Endodermal cell (in vitro differentiated cells): ENCODE data around the gene ETV6. TPM values are rescaled to one million over a fixed set of nuclear protein-coding genes. Genes with fewer than 3 reads are reported as not detected.

Source experiments
- DNase-seq: peaks from one replicate; pipeline ENCODE4 v3.0.0-alpha.2; 2017
- H3K27ac ChIP-seq: 2 replicates; pipeline ENCODE4 v1.5.1; 2013; ENCODE audit warnings: mild to moderate bottlenecking, low read depth, low read length, moderate library complexity
- H3K27me3 ChIP-seq: 2 replicates; pipeline ENCODE4 v1.6.1; 2013; ENCODE audit warnings: mild to moderate bottlenecking, low read length, moderate library complexity; ENCODE audit not compliant: insufficient read depth, control insufficient read depth, poor library complexity, severe bottlenecking
- H3K36me3 ChIP-seq: 2 replicates; pipeline ENCODE4 v1.7.0; 2013; ENCODE audit warnings: mild to moderate bottlenecking, low read length, moderate library complexity; ENCODE audit not compliant: control insufficient read depth, insufficient read depth
- H3K4me1 ChIP-seq: one replicate; pipeline ENCODE4 v1.7.0; 2013; ENCODE audit warnings: low read length; ENCODE audit not compliant: control insufficient read depth, insufficient read depth
- H3K4me3 ChIP-seq: 2 replicates; pipeline ENCODE4 v1.5.1; 2013; ENCODE audit warnings: mild to moderate bottlenecking, low read length, moderate library complexity
- H3K9ac ChIP-seq: 2 replicates; pipeline ENCODE4 v1.6.1; 2013; ENCODE audit warnings: mild to moderate bottlenecking, low read length, moderate library complexity; ENCODE audit not compliant: poor library complexity, severe bottlenecking; ENCODE audit errors: extremely low read depth
- H3K9me3 ChIP-seq: 2 replicates; pipeline ENCODE4 v1.6.1; 2013; ENCODE audit warnings: mild to moderate bottlenecking, low read length, moderate library complexity; ENCODE audit not compliant: control insufficient read depth
- H3K27ac Mint-ChIP-seq: 2 replicates; pipeline ENCODE4 v1.8.0; 2020; ENCODE audit warnings: mixed read lengths
- H3K27me3 Mint-ChIP-seq: 2 replicates; pipeline ENCODE4 v1.8.0; 2021; ENCODE audit warnings: mild to moderate bottlenecking, mixed read lengths; ENCODE audit not compliant: insufficient read depth
- H3K36me3 Mint-ChIP-seq: 2 replicates; pipeline ENCODE4 v1.8.0; 2020; ENCODE audit warnings: low read depth, mixed read lengths
- H3K4me1 Mint-ChIP-seq: 2 replicates; pipeline ENCODE4 v1.8.0; 2020; ENCODE audit warnings: mixed read lengths
- H3K4me3 Mint-ChIP-seq: 2 replicates; pipeline ENCODE4 v1.8.0; 2020; ENCODE audit warnings: mild to moderate bottlenecking, moderate library complexity, mixed read lengths
- H3K9me3 Mint-ChIP-seq: 2 replicates; pipeline ENCODE4 v1.8.0; 2020; ENCODE audit warnings: mild to moderate bottlenecking, mixed read lengths
- WGBS, 2 experiments: methylation state at CpG; one replicate each; pipeline versions ENCODE4 v1.1.5 to v1.1.7; 2013; ENCODE audit warnings: missing lambda C conversion rate in 2 of 2, mixed read lengths in 1 of 2; ENCODE audit not compliant: insufficient coverage in 1 of 2, insufficient read length in 1 of 2; 5-methylcytosine and 5-hydroxymethylcytosine counted together
- total RNA-seq, 2 donors: library from RNA; stranded (reverse); fragmentation: NEBNext Ultra II Directional in 1 of 2; extraction: Animal tissue kit (Norgen Biotek cat#: 25700) in 1 of 2; gene quantifications; 2 replicates in 1 of 2; 3 replicates in 1 of 2; pipeline ENCODE4 v1.2.1, GENCODE V29; 2021
- TF ChIP-seq, protein P1 (sequence below): fragments of 200-600 bp; sonication (generic); conservative IDR thresholded peaks from 2 replicates; pipeline ENCODE4 v1.5.0; 2021; ENCODE audit warnings: antibody characterized with exemption, mild to moderate bottlenecking

Gene ETV6
- total RNA-seq, 2 donors from 2014 or later = 9.3 to 22.1 TPM

DNA sequence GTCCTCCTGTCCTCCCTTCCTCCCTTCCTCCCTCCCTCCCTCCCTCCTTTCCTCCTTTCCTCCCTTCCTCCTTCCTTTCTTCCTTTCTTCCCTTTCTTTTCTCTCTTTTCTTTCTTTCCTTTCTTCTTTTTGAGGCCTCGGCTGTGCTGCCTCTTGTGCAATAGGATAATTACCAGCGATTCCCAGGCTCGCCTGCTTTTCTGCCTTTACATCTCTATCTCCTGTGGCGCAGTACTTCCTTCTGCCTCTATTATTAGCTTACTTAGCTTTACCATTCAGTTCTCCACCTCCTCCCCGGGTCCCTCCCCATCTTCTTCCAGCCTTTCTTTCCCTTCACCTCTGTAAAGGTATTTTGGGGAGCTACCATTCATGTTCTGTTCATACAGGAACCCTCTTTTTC, 19.9 kb downstream of the ETV6 start:
- no peak overlapping the region for H3K27ac ChIP-seq
- TF ChIP-seq, protein P1, sequence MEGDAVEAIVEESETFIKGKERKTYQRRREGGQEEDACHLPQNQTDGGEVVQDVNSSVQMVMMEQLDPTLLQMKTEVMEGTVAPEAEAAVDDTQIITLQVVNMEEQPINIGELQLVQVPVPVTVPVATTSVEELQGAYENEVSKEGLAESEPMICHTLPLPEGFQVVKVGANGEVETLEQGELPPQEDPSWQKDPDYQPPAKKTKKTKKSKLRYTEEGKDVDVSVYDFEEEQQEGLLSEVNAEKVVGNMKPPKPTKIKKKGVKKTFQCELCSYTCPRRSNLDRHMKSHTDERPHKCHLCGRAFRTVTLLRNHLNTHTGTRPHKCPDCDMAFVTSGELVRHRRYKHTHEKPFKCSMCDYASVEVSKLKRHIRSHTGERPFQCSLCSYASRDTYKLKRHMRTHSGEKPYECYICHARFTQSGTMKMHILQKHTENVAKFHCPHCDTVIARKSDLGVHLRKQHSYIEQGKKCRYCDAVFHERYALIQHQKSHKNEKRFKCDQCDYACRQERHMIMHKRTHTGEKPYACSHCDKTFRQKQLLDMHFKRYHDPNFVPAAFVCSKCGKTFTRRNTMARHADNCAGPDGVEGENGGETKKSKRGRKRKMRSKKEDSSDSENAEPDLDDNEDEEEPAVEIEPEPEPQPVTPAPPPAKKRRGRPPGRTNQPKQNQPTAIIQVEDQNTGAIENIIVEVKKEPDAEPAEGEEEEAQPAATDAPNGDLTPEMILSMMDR = peak; percentile 33
- Mint-ChIP-seq H3K4me3 (no peak overlapping the region), H3K27ac (no peak overlapping the region), H3K36me3 (peaks cover 5% of the 10 kb centered on the region), H3K27me3 (peaks cover 4% of the 10 kb centered on the region), H3K4me1 (peaks cover 40% of the 10 kb centered on the region), H3K9me3 (no peaks in the 10 kb centered on the region)
- H3K9ac ChIP-seq = no peak overlapping the region
- no peak overlapping the region for H3K4me3 ChIP-seq
- WGBS, 2 experiments = 85 to 87% methylated on average over 4 to 5 of the region's 5 CpGs
- no peaks in the 10 kb centered on the region for H3K36me3 ChIP-seq
- no peaks in the 10 kb centered on the region for H3K9me3 ChIP-seq
- peak; percentile 45 for DNase-seq
- peaks cover 4% of the 10 kb centered on the region for H3K27me3 ChIP-seq
- no peaks in the 10 kb centered on the region for H3K4me1 ChIP-seq

DNA sequence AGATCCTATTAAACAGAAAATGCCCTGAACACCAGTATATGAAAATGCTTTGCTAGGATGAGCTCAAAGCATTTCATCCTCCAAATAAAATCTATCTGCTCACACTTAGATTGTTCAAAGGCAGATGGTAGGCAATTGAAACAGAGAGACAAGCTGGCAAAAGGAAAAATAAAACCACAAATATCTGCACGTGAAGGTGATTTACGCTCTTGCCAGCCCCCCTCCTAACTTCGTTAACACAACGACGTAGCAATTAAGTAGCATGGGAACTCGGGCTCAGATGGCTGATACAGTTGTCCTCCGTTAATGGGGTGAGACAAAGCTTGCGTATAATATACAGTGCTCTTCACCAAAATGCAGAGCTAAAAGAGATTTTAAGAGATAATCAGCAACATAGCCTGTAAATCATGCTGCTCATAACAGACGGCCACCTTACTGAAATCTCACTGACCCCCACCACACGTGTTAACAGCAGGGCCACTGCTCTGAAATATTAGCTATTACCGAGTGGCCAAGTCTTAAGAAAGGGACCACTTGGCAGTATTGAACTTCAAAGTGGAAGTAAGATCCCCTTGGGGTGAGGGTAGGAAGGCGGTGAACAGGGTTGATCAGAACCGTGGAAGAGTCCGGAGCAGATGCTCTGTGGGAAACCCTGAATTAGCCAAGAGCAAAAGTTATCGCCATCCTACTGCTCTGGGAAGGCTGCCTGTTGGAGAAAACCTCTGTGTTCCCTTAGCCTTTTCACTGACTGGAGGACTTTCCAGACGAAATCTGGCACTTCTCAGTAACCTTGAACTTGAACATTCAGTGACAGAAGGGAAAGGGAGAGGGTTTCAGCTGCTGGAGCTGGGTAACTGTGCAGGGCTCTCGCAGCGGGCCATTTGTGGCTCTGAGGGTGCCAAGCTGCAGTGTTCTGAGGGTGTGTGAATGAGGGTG, 23.1 kb downstream of the ETV6 start:
- Histone ChIP-seq H3K27me3 (no peaks in the 10 kb centered on the region), H3K9ac (no peak overlapping the region), H3K9me3 (no peaks in the 10 kb centered on the region), H3K4me1 (no peaks in the 10 kb centered on the region), H3K4me3 (no peak overlapping the region), H3K36me3 (no peaks in the 10 kb centered on the region), H3K27ac (no peak overlapping the region)
- no peak overlapping the region for H3K4me3 Mint-ChIP-seq
- no peaks in the 10 kb centered on the region for H3K9me3 Mint-ChIP-seq
- H3K27me3 Mint-ChIP-seq = no peaks in the 10 kb centered on the region
- no peak for DNase-seq
- peaks cover 34% of the 10 kb centered on the region for H3K4me1 Mint-ChIP-seq
- TF ChIP-seq, protein P1 = no peak
- H3K27ac Mint-ChIP-seq = no peak overlapping the region
- WGBS, 2 experiments = 78 to 85% methylated on average over 16 to 18 of the region's 18 CpGs
- no peaks in the 10 kb centered on the region for H3K36me3 Mint-ChIP-seq

DNA sequence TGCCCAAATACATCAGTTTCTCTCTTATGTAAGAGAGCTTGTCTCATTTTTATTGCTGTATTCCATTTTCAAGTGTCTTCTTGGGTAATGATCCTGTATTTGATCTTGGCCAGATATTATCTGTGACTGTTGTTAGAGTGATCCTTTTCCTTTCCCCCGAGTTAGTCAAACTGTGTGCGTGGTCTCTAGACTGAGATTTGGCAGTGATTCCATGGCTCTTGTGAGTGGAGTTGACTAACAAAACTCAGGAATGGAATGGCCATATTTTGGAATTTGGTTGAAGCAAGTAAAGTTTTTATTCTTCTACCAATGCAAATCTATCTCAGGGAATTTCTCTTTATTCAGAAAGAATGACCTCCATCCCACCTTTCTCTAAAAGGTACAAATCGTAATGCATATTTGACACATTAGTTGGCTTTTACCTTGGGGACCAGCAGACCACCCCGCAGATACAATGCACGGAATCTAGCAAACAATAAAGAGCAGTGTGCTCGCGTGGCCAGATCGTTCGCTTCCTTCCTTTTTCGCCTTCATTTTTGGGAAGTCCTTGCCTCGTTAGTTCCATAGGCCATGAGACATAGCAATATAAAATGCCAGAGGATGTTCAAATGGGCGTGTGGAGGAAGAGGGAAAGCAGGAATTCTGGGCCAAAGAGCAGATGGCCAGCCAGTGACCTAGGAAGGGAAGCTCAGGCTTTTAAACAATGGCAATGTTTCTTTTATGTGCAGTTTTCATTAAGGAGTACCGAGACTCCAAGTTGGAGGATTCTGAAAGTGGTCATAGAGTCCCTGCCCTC, 24.4 kb downstream of the ETV6 start:
- Histone ChIP-seq H3K9ac (no peak overlapping the region), H3K27ac (no peak overlapping the region), H3K27me3 (no peaks in the 10 kb centered on the region), H3K9me3 (no peaks in the 10 kb centered on the region), H3K4me3 (no peak overlapping the region), H3K4me1 (no peaks in the 10 kb centered on the region), H3K36me3 (no peaks in the 10 kb centered on the region)
- no peak for DNase-seq
- Mint-ChIP-seq H3K4me1 (peaks cover 34% of the 10 kb centered on the region), H3K36me3 (no peaks in the 10 kb centered on the region), H3K27me3 (no peaks in the 10 kb centered on the region), H3K4me3 (no peak overlapping the region), H3K9me3 (no peaks in the 10 kb centered on the region), H3K27ac (no peak overlapping the region)
- 91 to 97% methylated on average over 12 to 13 of the region's 13 CpGs for WGBS, 2 experiments
- TF ChIP-seq, protein P1 = no peak
